Stimulated activated CD8-positive, alpha-beta memory T cell treated with anti-CD3 and anti-CD28 coated beads, Interleukin-2, amount 100 ng/mL, for 48 hours (primary cell): ENCODE measurements around the gene YWHAE.
A peak's percentile ranks its signal among the peaks of the same experiment; 100 is the strongest.
"Not testable (repeated sequence)": the region's sequence is repeated elsewhere in the genome, so short reads cannot be mapped to it uniquely, and the experiment has no call there.

Experiments
- DNase-seq, 2 donors: peaks; one replicate each; pipeline ENCODE4 v3.0.0-alpha.2; 2020; ENCODE audit warnings: low read depth in 2 of 2

The YWHAE gene

GRCh38 chr17:1412185-1413110 lies 12.4 kb upstream of the YWHAE start:
- no peak for DNase-seq

GRCh38 chr17:1402262-1402586 lies 2.2 kb upstream of the YWHAE start:
- no peak for DNase-seq

- DNase-seq = peak in 1 of 2 donors; percentile 42
Measured at GRCh38 chr17:1398931-1399678, 917 bp downstream of the YWHAE start.

GRCh38 chr17:1398028-1398427 lies 2.0 kb downstream of the YWHAE start:
- no peak for DNase-seq

- DNase-seq = not testable (repeated sequence)
Measured at GRCh38 chr17:1395876-1396665, 4.0 kb downstream of the YWHAE start.

- DNase-seq = no peak
Measured at GRCh38 chr17:1391577-1391976, 8.4 kb downstream of the YWHAE start.

GRCh38 chr17:1390432-1391367 lies 9.3 kb downstream of the YWHAE start:
- no peak for DNase-seq

GRCh38 chr17:1387490-1388227 lies 12.4 kb downstream of the YWHAE start:
- DNase-seq = not testable (repeated sequence)

- not testable (repeated sequence) for DNase-seq
Measured at GRCh38 chr17:1386675-1387190, 13.3 kb downstream of the YWHAE start.

- DNase-seq = no peak
Measured at GRCh38 chr17:1386265-1386664, 13.8 kb downstream of the YWHAE start.

GRCh38 chr17:1385861-1386260 lies 14.2 kb downstream of the YWHAE start:
- DNase-seq = no peak

GRCh38 chr17:1384905-1385435 lies 15.1 kb downstream of the YWHAE start:
- DNase-seq = no peak

GRCh38 chr17:1379930-1380313 lies 20.1 kb downstream of the YWHAE start:
- DNase-seq = no peak

- no peak for DNase-seq
Measured at GRCh38 chr17:1379208-1379929, 20.7 kb downstream of the YWHAE start.

- DNase-seq = not testable (repeated sequence)
Measured at GRCh38 chr17:1378476-1378860, 21.6 kb downstream of the YWHAE start.

GRCh38 chr17:1377334-1377733 lies 22.7 kb downstream of the YWHAE start:
- no peak for DNase-seq

- DNase-seq = no peak
Measured at GRCh38 chr17:1376061-1376460, 24.0 kb downstream of the YWHAE start.

- no peak for DNase-seq
Measured at GRCh38 chr17:1375615-1376014, 24.4 kb downstream of the YWHAE start.
